Stimulated activated CD4-positive, alpha-beta T cell treated with anti-CD3 and anti-CD28 coated beads, Interleukin-1b, Interleukin-23, amount 100 ng/mL, for 48 hours (primary cell): ENCODE data around the gene PSMF1.

ENCODE experiments used
- DNase-seq: peaks from one replicate; pipeline ENCODE4 v3.0.0-alpha.2; 2020

The PSMF1 gene

GRCh38 chr20:1118336-1119127 lies at the start of gene PSMF1:
Gene PSMF1, plus strand, starts transcription at chr20:1118602. Its CDS starts 172 bp downstream, at chr20:1118774.
- DNase-seq = peak; percentile 95

DNA sequence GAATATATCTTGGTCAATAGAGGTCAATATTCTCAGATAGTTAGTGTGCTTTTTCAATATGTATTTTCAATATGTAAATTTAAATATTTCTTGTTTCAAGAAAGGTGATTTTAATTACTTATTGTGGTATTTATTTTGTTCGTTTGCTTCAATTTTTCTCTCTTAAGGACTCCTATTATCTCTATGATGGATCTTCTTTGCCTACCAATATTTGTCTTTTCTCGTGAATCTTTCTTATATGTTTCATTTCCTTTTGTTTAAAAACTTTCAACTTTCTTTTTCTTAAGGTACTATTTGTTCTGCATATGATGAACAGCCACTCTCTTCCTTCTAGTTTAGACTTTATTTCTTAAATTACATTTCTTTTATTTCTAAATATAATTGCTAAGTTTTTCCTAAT lies 46.1 kb upstream of the PSMF1 start:
- DNase-seq = no peak

DNA sequence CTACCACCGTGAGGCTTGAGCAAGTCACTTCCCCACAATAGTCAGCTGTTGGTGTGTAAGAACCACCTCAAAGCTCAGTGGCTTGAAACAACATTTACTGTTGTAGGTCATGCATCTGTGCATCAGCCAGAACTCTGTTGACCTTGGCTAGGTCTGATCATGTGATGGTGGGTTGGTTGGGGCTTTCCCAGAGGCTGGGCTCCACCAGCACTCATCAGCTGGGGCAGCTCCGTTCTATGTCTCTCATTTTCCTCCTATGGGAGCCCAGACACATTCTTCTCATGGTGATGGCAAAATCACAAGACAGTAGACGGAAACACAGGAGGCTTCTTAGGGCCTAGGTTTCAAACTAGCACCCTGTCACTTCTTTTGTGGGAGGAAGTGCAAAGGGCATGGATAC lies 42.8 kb upstream of the PSMF1 start:
- no peak for DNase-seq

- DNase-seq = no peak
These were observed 36.5 kb upstream of the PSMF1 start for GRCh38 chr20:1081891-1082290.

- no peak for DNase-seq
These were observed 34.8 kb upstream of the PSMF1 start for GRCh38 chr20:1083431-1084080.

DNA sequence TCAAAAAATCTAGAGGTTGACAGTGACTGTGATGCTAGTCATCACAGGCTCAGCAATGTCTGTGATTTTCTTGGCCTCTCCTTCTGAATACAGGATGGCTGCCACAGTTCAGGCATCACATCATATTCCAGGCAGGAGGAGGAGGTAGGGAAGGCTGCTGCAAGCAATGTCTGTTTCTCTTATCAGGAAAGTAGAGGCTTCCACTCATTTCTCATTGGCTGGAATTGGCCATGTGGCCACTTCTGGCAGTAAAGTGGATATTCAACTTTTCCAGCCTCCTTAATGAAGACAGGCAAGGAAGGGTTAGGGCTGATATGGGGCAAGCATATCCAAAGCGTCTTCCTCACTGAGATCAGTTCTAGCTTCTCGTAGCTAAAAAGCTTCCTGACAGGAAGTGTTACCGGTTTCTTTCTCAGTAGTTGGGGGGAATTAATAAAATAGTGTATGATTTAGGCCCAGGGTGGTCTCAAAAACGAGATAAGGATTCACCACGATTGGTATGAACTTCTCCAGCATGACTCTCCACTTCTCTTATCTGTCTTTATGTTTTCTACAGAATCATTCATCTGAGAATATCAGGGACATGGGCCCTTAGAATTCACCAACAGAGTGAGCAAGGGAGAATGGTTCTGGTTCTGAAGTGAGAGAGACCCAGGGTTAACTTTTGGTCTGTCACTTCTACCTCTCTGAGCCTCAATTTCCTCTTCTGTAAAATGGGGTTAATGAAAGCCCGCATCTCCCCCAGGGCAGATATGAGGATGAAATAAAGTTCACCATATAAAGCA lies 32.7 kb upstream of the PSMF1 start:
- DNase-seq = no peak

GRCh38 chr20:1086277-1087213 lies 31.9 kb upstream of the PSMF1 start:
- peak; percentile 25 for DNase-seq

DNA sequence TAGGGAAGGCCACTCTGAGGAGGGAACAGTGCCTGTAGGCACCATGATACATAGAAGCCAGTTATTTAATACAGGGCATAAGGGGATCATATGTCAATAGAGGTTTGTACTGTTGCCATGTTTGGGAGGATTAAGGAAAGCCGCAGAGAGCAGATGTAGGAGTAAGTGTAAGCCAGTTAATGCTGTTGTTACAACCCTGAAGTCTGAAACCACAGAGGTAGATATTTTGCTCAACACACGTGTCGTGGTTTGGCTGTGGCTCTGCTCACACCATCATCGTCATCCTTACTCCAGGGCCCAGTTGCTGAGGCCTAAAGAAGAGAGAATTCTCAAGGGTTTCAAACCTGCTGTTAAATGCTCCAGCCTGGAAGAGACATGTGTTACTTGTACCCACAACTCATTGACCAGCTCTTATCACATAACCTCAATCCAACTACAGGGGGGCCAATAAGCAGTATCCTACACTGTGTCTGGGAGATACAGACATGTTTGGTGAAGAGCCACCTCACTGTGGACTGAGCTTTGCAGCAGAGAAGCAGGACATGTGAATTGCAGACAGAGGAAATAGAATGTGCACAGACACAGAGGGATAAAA lies 31.0 kb upstream of the PSMF1 start:
- peak; percentile 36 for DNase-seq

DNA sequence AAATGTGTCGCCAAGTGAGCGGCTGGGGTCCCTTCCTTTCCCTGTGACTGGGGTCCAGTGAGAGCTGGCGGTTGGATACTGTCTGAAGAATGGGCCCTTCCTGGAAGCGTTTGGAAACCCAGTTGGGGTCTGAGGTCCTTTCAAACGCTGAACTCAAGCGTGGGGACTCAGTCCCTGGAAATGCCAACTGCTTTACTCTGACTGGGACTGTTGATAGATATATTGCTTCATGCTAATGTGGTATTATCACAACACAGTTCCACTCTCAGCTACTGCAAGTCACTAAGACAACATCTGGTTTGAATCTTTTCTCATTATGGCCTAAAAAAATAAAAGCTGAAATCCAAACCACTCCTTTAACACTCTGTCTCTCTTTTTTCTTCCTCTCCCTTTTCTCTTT lies 23.7 kb upstream of the PSMF1 start:
- no peak for DNase-seq

DNA sequence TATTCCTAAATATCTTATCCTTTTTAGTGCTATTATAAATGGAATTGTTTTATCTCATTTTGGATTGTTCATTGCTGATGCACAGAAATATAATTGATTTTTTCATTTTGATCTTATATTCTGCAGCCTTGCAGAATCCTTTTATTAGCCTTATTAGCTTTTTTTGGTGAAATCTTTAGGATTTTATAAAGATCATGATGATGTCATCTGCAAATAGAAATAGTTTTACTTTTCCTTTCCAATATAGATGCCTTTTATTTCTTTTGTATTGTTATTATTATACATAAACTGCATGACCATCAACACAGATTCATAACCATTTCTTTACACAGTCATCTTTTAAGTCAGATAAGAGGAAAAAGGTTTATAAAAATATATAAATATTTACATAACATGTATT lies 16.9 kb upstream of the PSMF1 start:
- DNase-seq = no peak

- no peak for DNase-seq
These were observed 16.4 kb upstream of the PSMF1 start for GRCh38 chr20:1102016-1102415.

GRCh38 chr20:1103751-1104150 lies 14.7 kb upstream of the PSMF1 start:
- no peak for DNase-seq

DNA sequence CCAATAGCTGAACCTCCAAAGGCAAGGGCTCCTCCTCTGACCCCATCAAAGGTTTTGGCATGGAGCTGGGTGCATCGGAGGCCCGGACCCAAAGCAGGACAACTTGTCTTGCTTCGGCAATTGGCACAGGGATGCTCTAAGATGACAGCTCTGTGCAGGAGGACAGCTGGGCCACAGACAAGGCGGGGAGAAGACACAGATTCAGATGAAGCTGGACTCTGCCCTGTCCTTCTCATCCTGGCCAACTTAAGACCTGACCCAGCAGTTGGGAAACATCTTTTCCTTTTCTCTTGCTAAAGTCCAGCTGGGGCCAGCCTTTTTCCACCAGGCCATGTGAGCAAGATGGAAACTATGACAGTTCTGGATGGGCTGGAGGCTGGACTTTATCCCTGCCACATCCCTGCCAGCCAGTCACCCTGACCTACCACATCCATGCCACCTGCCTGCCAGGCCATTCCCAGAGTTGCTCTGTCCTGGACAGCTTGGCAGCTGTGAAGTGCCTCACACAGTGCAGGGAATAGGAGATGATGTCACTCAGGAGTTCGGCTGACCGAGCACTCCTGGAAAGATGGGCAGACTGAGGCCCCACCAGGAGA lies 12.7 kb upstream of the PSMF1 start:
- DNase-seq = no peak

DNA sequence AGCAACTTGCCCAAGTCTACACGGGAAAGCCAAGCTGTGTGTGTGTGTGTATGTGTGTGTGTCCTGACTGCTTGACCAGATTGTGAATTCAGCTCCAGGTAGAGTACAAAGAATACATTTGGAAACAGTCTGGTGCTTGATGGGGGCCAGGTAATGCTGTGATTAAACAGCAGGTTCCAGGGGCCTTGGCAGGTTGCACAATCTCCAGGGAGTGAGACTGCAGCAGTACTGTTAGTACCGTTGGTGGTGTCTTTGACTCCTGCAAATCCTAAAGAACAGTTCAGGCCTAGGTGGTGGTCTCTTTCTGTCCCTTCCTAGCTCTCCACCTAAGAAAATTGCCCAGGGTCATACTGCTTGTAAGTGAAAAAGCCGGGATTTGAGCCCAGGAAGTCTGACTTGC lies 11.2 kb upstream of the PSMF1 start:
- no peak for DNase-seq

DNA sequence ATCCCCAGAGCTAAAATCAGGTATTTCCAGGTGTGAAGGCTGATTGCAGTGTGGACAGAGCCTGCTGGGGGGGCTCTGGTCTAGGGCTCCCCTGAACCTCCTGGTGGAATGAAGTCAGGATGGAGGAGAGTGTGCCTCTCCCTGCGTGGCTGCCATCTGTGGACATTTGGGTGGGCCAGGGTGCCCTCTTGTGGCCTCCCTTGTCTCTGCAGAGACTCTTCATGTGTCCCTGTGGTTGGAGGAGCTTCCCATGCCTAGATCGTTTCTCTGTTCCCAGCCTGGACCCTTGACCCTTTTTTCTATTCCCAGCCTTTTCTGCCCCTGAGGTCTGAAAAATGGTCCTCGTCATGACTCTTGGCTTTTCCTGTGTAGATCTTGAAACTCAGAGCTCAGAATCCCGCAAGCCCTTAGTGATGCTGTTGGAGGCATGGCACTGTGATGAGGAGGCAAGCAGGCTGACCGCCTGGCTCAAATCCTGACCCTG lies 9.9 kb upstream of the PSMF1 start:
- peak; percentile 39 for DNase-seq

GRCh38 chr20:1112908-1113307 lies 5.5 kb upstream of the PSMF1 start:
- no peak for DNase-seq

DNA sequence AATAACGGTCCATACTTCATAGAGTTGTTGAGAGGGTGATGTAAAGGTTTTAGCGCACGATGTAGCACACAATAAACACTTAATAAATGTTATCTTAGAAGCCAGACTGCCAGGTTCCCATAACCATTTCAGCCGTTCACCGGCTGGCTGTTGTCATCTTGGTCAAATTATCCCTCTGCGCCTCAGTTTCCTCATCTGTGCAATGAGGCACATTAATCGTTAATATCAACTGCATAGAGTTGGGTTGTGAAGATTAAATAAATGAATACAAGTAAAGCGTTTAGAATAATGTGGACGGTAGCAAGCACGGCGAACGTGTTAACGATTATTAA lies 432 bp upstream of the PSMF1 start:
- DNase-seq = no peak

DNA sequence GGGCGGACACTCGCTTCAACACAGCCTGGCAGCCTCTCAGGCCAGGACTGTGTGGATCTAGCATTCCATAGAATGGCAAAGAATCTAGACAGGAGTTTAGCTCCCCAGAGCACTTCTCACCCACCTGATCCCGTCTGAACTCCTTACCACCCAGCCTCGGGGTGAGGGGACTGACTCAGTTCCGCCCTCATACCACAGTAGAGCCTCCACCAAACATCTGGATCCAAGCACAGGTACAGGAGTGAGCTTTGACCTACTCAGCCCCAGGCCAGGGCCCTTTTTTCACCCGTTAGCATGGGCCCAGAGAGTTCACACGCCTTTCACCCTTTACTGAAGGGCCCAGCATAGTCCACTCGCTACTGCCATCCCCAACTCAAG lies 715 bp downstream of the PSMF1 start:
- no peak for DNase-seq

DNA sequence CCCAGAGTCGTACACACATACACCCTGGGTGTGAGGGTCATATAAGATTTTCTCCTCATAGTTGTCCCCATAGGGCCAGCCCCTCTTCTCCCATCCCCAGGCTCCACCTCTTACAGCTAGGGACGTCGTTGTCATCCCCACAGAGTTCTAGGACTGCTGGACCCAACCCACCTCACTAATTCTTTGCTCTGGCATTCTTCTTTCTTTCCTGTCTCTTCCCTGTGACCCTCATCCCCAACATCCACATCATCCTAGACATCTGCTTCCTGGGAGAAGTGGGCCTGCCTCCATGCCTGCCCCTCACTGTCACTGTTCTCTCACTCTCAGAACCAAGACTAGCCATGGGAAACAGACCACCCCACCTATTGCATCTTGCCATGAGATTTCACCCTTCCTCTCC lies 1.1 kb downstream of the PSMF1 start:
- no peak for DNase-seq

DNA sequence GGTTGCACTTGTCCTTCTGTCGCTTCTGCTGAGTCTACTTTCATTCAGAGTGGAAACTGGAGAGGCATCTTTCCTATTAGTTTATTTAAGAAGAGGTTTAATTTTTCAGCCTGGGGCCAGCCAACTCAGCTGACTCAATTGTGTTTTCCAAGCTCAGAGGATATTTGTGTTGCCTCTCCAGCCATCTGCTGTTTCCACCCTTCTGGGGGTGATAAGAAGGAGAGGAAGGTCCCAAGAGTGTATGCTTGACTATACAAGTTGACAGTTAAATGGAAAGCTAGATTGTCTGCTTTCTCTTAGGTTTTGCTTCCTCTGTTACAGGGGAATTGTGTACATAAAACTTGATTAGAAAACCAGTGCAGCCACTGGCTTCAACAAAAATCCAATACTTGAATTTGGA lies 3.0 kb downstream of the PSMF1 start:
- no peak for DNase-seq

GRCh38 chr20:1122388-1123315 lies 4.2 kb downstream of the PSMF1 start:
- DNase-seq = no peak
